Activated B cell treated with CpG ODN at 0.5 μM for 24 hours (primary cell): ENCODE measurements around the gene DENND5A. TPM values are rescaled to one million over a fixed set of nuclear protein-coding genes. Genes with fewer than 3 reads are reported as not detected.

Experiments used
- ATAC-seq: fragments of 200-7000 bp; cut with Tn5 transposase; one replicate; pipeline ENCODE4 v1.10.0; 2021; ENCODE audit warnings: low read depth, mild to moderate bottlenecking, moderate library complexity
- CTCF ChIA-PET: fragments of 350-600 bp; sonication (Branson Sonifier 250); formaldehyde crosslinking; loops from one replicate; lab custom pipeline; 2021; ENCODE audit warnings: antibody characterized with exemption; lab: Charles Lee
- POLR2A ChIA-PET: fragments of 350-600 bp; sonication (Branson Sonifier 250); formaldehyde crosslinking; loops from one replicate; lab custom pipeline; 2021; ENCODE audit warnings: antibody characterized with exemption; lab: Charles Lee
- DNase-seq: peaks from one replicate; pipeline ENCODE4 v3.0.0; 2022
- H3K27ac Mint-ChIP-seq: one replicate; pipeline ENCODE4 v1.8.0; 2020; ENCODE audit warnings: mixed read lengths
- H3K27me3 Mint-ChIP-seq: one replicate; pipeline ENCODE4 v1.8.0; 2021; ENCODE audit warnings: mixed read lengths
- H3K36me3 Mint-ChIP-seq: one replicate; pipeline ENCODE4 v1.8.0; 2021; ENCODE audit warnings: low read depth, mixed read lengths
- H3K4me1 Mint-ChIP-seq: one replicate; pipeline ENCODE4 v1.8.0; 2021; ENCODE audit warnings: mixed read lengths
- H3K4me3 Mint-ChIP-seq: one replicate; pipeline ENCODE4 v1.8.0; 2020; ENCODE audit warnings: mild to moderate bottlenecking, mixed read lengths
- H3K9me3 Mint-ChIP-seq: one replicate; pipeline ENCODE4 v1.8.0; 2020; ENCODE audit warnings: mixed read lengths
- CTCF ChIP-seq: fragments of 200-600 bp; IDR thresholded peaks from one replicate; pipeline ENCODE4 v1.8.0; 2022; ENCODE audit warnings: antibody characterized with exemption, mild to moderate bottlenecking
- intact Hi-C: fragments of 100-400 bp; cut with micrococcal nuclease; formaldehyde crosslinking; loops from one replicate; pipeline ENCODE4 v1.15.1; 2024
- total RNA-seq: library from RNA; stranded (reverse); gene quantifications from 2 replicates; pipeline ENCODE4 v1.2.3, GENCODE V29; 2022

DENND5A gene
- total RNA-seq, 1 donor from 2014 or later: 24.4 TPM

DNA sequence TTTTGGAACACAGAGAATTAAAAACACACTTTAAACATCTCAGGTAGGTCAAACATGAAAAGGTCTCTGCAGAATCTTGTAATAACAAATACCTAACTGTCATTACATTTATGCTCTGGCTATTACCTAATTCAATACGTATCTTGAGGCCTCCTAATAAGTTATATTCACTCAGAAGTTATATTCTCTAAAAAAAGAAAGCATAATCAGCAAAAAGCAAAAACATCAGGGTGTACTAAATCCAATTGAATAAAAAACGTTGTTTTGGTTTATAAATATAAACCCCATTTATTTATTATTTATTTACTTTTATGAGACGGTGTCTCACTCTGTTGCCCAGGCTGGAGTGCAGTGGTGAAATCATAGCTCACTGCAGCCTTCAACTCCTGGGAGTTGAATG is 39.0 kb upstream of the DENND5A start:
- Mint-ChIP-seq H3K27ac (no peak overlapping the region), H3K36me3 (peaks cover 6% of the 10 kb centered on the region), H3K27me3 (no peaks in the 10 kb centered on the region), H3K4me1 (peaks cover 10% of the 10 kb centered on the region), H3K4me3 (no peak overlapping the region), H3K9me3 (no peaks in the 10 kb centered on the region)
- TF ChIP-seq CTCF: no peak
- ChIA-PET CTCF (no interaction called here), POLR2A (no interaction called here)
- no peak for DNase-seq
- ATAC-seq: no peak
- intact Hi-C loops: no loop called here

DNA sequence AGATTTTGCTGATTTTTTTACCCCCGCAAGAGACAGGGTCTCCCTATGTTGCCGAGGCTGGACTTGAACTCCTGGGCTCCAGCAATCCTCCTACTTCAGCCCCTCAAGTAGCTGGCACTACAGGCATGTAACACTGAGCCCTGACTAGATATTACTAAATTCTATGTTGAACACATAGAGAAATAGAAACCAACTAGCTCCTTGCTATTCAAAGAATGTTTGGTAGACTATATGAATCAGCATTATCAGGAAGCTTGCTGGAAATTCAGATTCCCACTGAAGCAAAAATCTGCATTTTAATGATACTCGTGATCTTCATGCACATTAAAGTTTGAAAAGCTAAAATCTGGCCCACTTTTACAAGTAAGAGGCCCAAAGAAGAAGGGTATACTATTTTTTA is 37.3 kb upstream of the DENND5A start:
- ATAC-seq (no peak), DNase-seq (no peak)
- Mint-ChIP-seq H3K9me3 (no peaks in the 10 kb centered on the region), H3K27me3 (no peaks in the 10 kb centered on the region), H3K27ac (no peak overlapping the region), H3K36me3 (peaks cover 5% of the 10 kb centered on the region), H3K4me1 (peaks cover 3% of the 10 kb centered on the region), H3K4me3 (no peak overlapping the region)
- ChIA-PET POLR2A (no interaction called here), CTCF (no interaction called here)
- TF ChIP-seq CTCF: no peak
- intact Hi-C loops: no loop called here

DNA sequence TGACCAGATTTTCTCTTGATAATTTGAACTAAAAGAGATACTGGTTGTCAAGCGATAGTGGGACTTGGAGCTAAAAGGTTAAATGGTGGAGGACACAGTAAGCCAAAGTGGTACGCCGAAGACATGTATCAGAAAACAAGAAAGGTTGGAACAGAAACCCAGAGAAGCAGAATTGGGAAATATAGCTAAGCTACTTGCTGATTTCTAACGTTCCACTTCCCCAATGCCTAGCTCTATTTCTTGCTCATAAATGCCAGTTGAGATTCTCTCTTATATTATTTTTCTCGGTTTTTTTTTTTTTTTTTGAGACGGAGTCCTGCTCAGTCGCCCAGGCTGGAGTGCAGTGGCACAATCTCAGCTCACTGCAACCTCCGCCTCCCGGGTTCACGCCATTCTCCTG is 36.6 kb upstream of the DENND5A start:
- DNase-seq (no peak), ATAC-seq (no peak)
- no peak overlapping the region for H3K4me3 Mint-ChIP-seq
- intact Hi-C loops: no loop called here
- peaks cover under 1% of the 10 kb centered on the region for H3K4me1 Mint-ChIP-seq
- POLR2A ChIA-PET: interaction anchor here (0.6 kb wide), 1 partner anchor 11 kb away, joined by 6 read pairs; no protein-coding TSS in a partner anchor
- no peak overlapping the region for H3K27ac Mint-ChIP-seq
- H3K27me3 Mint-ChIP-seq: no peaks in the 10 kb centered on the region
- no peaks in the 10 kb centered on the region for H3K9me3 Mint-ChIP-seq
- TF ChIP-seq CTCF: no peak
- H3K36me3 Mint-ChIP-seq: peaks cover 5% of the 10 kb centered on the region
- CTCF ChIA-PET: no interaction called here

DNA sequence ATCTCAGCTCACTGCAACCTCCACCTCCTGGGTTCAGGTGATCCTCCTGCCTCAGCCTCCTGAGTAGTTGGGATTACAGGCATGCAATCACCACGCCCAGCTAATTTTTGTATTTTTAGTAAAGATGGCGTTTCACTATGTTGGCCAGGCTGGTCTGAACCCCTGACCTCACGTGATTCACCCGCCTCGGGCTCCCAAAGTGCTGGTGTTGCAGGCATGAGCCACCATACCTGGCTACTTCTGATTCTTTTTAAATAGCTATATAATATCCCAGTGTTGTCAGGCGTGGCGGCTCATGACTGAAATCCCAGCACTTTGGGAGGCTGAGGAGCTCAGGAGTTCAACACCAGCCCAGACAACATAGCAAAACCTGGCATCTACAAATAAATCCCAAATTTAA is 28.5 kb upstream of the DENND5A start:
- Mint-ChIP-seq H3K36me3 (peaks cover 32% of the 10 kb centered on the region), H3K4me1 (no peaks in the 10 kb centered on the region), H3K27me3 (no peaks in the 10 kb centered on the region), H3K27ac (no peak overlapping the region), H3K4me3 (no peak overlapping the region), H3K9me3 (no peaks in the 10 kb centered on the region)
- no peak for TF ChIP-seq CTCF
- no peak for DNase-seq
- CTCF ChIA-PET: no interaction called here
- intact Hi-C loops: no loop called here
- POLR2A ChIA-PET: interaction anchor here (0.7 kb wide), 1 partner anchor 15 kb away, joined by 10 read pairs; no protein-coding TSS in a partner anchor
- no peak for ATAC-seq

DNA sequence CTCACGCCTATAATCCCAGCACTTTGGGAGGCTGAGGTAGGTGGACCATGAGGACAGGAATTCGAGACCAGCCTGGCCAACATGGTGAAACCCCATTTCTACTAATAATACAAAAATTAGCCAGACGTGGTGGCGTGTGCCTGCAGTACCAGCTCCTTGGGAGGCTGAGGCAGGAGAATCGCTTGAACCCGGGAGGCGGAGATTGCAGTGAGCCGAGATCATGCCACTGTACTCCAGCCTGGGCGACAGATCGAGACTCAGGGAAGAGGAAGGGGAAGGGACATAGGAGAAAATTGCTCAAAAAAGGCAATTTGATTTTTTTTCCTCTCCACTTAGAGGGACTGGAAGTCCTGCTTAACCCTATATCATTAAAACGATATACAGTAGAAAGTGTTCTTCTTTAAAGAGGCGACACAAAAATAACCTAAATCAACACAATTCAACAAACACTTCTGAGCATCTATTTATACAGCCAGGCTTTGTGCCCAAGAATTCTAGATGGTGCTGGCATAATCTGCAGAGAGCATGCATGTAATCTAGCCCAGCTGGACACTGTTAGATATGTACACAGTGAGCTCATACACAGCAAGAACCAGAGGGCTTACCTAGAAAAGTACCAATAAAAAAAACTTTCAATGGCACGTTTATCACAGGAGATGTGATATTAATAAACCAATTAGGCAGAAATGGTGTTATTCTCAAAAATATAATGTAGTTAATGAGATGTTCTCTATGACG is 20.9 kb upstream of the DENND5A start:
- ChIA-PET CTCF (no interaction called here), POLR2A (no interaction called here)

More for the DNA sequence above, 20.9 kb upstream of the DENND5A start:
- DNase-seq: no peak
- no peak for ATAC-seq
- Mint-ChIP-seq H3K27ac (no peak overlapping the region), H3K4me1 (no peaks in the 10 kb centered on the region), H3K27me3 (no peaks in the 10 kb centered on the region), H3K4me3 (no peak overlapping the region), H3K9me3 (no peaks in the 10 kb centered on the region), H3K36me3 (peaks cover 37% of the 10 kb centered on the region)
- no peak for TF ChIP-seq CTCF
- intact Hi-C loops: no loop called here
